Subcutaneous adipose tissue (tissue), 4 donors: ENCODE results near the gene ZNF557. TPM values are rescaled to one million over a fixed set of nuclear protein-coding genes. Genes with fewer than 3 reads are reported as not detected.

ENCODE experiments used
- total RNA-seq, 4 donors: library from RNA; depleted of rRNA; stranded (reverse); fragments of >200 nt; gene quantifications; one replicate each; pipeline ENCODE4 v1.1.0, GENCODE V29; 2016
- TF ChIP-seq, protein P1 (sequence below): fragments of 450-650 bp; IDR thresholded peaks from one replicate; pipeline ENCODE4 v1.5.1; 2016; ENCODE audit warnings: low read depth, mild to moderate bottlenecking, control low read depth, antibody characterized with exemption, moderate library complexity

ZNF557 gene
- total RNA-seq, 4 donors from 2014 or later = 7.9 to 9.1 (median 8.0) TPM

DNA sequence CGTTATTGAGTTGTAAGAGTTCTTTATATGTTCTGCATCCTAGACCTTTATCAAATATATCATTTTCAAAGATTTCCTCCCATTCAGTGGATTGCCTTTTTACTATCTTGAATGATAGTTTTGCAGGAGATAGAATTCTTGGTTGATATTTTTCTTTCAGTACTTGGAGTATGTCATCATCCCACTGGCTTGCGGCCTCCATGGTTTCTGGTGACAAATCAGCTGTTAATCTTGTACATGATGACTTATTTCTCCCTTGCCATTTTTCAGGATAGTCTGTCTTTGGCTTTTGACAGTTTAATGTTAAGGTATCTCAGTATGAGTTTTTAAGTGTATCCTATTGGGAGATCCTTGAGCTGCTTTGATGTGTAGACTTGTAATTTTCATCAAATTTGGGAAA lies 8.5 kb downstream of the ZNF557 start:
- TF ChIP-seq, protein P1, sequence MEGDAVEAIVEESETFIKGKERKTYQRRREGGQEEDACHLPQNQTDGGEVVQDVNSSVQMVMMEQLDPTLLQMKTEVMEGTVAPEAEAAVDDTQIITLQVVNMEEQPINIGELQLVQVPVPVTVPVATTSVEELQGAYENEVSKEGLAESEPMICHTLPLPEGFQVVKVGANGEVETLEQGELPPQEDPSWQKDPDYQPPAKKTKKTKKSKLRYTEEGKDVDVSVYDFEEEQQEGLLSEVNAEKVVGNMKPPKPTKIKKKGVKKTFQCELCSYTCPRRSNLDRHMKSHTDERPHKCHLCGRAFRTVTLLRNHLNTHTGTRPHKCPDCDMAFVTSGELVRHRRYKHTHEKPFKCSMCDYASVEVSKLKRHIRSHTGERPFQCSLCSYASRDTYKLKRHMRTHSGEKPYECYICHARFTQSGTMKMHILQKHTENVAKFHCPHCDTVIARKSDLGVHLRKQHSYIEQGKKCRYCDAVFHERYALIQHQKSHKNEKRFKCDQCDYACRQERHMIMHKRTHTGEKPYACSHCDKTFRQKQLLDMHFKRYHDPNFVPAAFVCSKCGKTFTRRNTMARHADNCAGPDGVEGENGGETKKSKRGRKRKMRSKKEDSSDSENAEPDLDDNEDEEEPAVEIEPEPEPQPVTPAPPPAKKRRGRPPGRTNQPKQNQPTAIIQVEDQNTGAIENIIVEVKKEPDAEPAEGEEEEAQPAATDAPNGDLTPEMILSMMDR = no peak

DNA sequence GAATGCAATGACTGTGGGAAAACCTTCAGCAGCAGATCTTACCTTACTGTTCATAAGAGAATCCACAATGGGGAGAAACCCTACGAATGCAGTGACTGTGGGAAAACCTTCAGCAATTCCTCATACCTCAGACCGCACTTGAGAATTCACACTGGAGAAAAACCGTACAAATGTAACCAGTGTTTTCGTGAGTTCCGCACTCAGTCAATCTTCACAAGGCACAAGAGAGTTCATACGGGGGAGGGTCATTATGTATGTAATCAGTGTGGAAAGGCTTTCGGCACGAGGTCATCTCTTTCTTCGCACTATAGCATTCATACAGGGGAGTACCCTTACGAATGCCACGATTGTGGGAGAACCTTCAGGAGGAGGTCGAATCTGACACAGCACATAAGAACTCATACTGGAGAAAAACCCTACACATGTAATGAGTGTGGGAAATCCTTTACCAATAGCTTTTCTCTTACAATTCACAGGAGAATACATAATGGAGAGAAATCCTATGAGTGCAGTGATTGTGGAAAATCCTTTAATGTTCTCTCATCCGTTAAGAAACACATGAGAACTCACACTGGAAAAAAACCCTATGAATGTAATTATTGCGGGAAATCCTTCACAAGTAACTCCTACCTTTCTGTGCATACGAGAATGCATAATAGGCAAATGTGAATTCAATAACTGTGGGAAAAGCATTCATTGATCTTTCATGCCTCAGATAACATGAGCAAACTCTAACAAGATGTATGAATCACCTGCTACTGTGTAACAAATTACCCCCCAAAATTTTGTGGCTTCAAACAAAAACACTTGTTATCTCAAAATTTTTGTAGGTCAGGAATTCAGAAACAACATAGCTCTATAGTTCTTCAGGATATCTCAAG lies 13.8 kb downstream of the ZNF557 start:
- TF ChIP-seq, protein P1 = no peak

- TF ChIP-seq, protein P1 = no peak
These were observed 19.5 kb downstream of the ZNF557 start for GRCh38 chr19:7088999-7089398.

DNA sequence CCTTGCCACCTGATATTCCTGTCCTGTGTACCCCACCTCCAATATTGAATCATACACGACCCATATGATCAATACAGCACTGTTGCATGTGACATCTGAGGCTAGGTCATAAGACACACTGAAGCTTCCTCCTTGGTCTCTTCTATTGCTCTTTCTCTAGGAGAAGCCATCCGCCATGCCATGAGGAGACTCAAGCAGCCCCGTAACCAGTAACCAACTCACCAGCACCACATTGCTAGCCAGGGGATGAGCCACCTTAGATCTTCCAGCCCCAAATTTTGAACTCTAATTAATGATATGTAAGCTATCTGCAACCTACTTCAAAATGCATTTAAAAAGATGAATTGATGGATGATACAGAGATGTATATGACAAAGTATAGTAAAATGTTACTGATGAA lies 28.6 kb downstream of the ZNF557 start:
- TF ChIP-seq, protein P1 = no peak

DNA sequence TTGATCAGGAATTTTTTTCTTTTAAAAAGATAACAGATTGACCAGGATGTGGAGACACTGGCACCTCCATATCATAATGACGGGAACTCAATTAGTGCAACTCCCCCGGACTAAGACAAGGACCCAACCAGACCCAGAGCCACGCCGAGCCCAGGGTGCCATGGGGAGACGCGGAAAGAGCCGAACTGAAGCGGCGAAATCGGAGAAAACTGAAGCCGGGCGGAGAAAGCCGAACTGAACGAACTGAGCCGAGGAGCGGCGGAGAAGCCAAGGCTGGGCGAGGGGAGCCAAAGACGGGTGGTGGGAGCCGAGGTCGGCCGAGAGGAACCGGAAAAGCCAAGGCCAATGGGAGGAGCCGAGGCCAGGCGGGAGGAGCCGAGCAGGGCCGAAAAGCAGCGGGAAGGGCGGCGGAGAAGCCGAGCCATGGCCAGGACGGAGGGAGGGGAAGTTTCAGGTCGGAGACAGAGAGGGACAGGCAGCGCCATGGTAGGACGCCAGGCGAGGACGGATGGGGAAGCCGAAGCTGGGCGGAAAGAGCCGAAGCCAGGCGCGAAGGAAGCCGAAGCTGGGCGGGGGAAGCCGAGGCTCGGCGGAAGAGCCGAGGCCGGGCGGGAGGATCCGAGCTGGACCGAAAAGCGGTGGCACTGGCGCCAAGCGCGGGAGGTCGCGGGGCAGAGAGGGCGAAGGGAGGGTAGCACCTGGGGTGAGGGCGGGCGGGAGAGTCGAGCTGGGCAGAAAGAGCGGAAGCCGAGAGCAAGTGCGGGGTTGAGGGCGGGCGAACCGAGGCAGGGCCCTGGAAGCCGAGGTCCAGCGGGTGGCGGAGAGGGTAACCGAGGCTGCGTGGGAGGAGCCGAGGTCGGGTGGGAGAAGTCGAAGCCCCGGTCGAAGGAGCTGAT lies 29.4 kb downstream of the ZNF557 start:
- TF ChIP-seq, protein P1 = no peak

GRCh38 chr19:7099597-7099921 lies 30.1 kb downstream of the ZNF557 start:
- TF ChIP-seq, protein P1 = no peak

DNA sequence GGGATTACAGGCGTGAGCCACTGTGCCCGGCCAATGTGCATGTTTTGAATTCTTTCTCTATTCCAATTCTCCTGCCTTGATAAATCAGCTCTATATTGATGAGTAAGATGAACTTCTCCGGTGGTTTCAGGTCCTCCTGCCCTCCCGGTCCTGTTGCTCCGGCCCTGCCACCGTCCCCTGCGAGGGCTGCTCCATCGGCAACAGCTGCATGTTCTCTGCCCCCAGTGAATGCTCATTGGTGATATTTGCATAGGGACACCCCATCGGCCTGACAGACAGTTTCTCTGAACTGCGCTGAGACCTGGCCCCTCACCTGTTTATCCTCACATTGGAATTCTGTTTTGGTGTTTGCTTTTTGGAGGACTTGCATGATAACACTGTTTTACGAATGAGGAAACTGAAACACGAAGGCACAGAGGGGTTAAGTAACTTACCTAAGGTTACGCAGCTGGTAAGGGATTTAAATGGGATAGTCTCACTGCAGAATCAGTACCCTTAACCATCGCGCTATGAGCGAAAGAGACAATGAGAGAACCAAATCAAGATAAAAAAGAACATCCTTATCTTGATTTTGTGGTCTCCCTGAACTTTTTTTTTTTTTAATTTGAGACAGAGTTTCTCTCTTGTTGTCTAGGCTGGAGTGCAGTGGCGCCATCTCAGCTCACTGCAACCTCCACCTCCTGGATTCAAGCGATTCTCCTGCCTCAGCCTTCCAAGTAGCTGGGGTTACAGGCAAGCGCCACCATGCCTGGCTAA lies 32.2 kb downstream of the ZNF557 start:
- TF ChIP-seq, protein P1 = no peak
